HCT116 (cell line): ENCODE results near the gene GNA15. TPM values are rescaled to one million over a fixed set of nuclear protein-coding genes. Genes with fewer than 3 reads are reported as not detected.

Source experiments
- ATAC-seq: fragments of 200-7000 bp; cut with Tn5 transposase; 2 replicates; pipeline ENCODE4 v1.9.1; 2020; ENCODE audit warnings: mild to moderate bottlenecking, moderate library complexity
- BruUV-seq: library from RNA; stranded (reverse); fragments of 400-500 nt; replicated peaks from 2 replicates; lab custom pipeline; 2021; lab: Mats Ljungman, UMichigan
- CTCF ChIA-PET: fragments of 300-600 bp; sonication (Branson Sonifier 250); formaldehyde crosslinking; loops from one replicate; lab custom pipeline; 2021; ENCODE audit warnings: antibody characterized with exemption; lab: Charles Lee
- POLR2A ChIA-PET: fragments of 300-600, 350-600 bp; sonication (Branson Sonifier 250); formaldehyde crosslinking; loops from one replicate; lab custom pipeline; 2021; ENCODE audit warnings: antibody characterized with exemption; lab: Charles Lee
- RAD21 ChIA-PET, 2 experiments: fragments of 300-600 bp; sonication (Branson Sonifier 250); formaldehyde crosslinking; loops; one replicate each; lab custom pipeline; 2023; ENCODE audit warnings: low total read pairs in 2 of 2; ENCODE audit not compliant: uncharacterized antibody in 2 of 2, unreplicated experiment in 2 of 2, low non-redundant PET in 1 of 2; lab: Charles Lee
- DNase-seq: peaks from one replicate; pipeline ENCODE4 v3.0.0-alpha.2; 2010; ENCODE audit warnings: low read depth, low spot score
- H2AFZ ChIP-seq: fragments of 200-600 bp; shearing (Covaris generic), sonication (generic); 2 replicates; pipeline ENCODE4 v1.6.1; 2017; ENCODE audit warnings: low read depth, mixed run types, mixed read lengths, antibody characterized with exemption, low read length; ENCODE audit not compliant: poor library complexity, severe bottlenecking
- H3K27ac ChIP-seq: 2 replicates; pipeline ENCODE4 v1.5.1; 2012; ENCODE audit warnings: low read depth, low read length
- H3K27me3 ChIP-seq: fragments of 200-600 bp; sonication (generic); 2 replicates; pipeline ENCODE4 v1.6.1; 2016; ENCODE audit warnings: mixed run types, low read length, mixed read lengths; ENCODE audit not compliant: insufficient read depth
- H3K36me3 ChIP-seq, 2 experiments: fragments of 200-500 bp in 1 of 2; fragments of 200-600 bp in 1 of 2; sonication (Bioruptor generic) in 1 of 2; sonication (generic) in 1 of 2; 2 replicates each; pipeline versions ENCODE4 v1.5.1 to v1.6.1; 2014 to 2016; ENCODE audit warnings: low read length in 2 of 2, inconsistent platforms in 1 of 2, mixed read lengths in 1 of 2, mixed run types in 1 of 2; ENCODE audit not compliant: insufficient read depth in 2 of 2, control insufficient read depth in 1 of 2
- H3K4me1 ChIP-seq, 2 experiments: fragments of 200-600 bp in 1 of 2; sonication (generic) in 1 of 2; 2 replicates each; pipeline versions ENCODE4 v1.5.1 to v1.6.1; 2012 to 2017; ENCODE audit warnings: low read length in 2 of 2, inconsistent platforms in 1 of 2, mild to moderate bottlenecking in 1 of 2, mixed read lengths in 1 of 2, mixed run types in 1 of 2, moderate library complexity in 1 of 2; ENCODE audit not compliant: insufficient read depth in 2 of 2, control insufficient read depth in 1 of 2
- H3K4me2 ChIP-seq: fragments of 200-600 bp; sonication (generic); 2 replicates; pipeline ENCODE4 v1.6.1; 2017; ENCODE audit warnings: mixed run types, low read length, mixed read lengths
- H3K4me3 ChIP-seq, 2 experiments: fragments of 200-600 bp in 1 of 2; sonication (generic) in 1 of 2; replicated peaks in 1 of 2; 2 replicates each; pipeline ENCODE4 v1.5.1; 2011 to 2016; ENCODE audit warnings: low read length in 2 of 2, control low read depth in 1 of 2, low read depth in 1 of 2, mild to moderate bottlenecking in 1 of 2, mixed read lengths in 1 of 2, mixed run types in 1 of 2
- H3K79me2 ChIP-seq: fragments of 200-600 bp; sonication (generic); 2 replicates; pipeline ENCODE4 v1.6.1; 2017; ENCODE audit warnings: mild to moderate bottlenecking, mixed run types, low read length, moderate library complexity, mixed read lengths; ENCODE audit not compliant: insufficient read depth
- H3K9ac ChIP-seq: fragments of 200-600 bp; sonication (generic); 2 replicates; pipeline ENCODE4 v1.6.1; 2016; ENCODE audit warnings: low read length, mixed read lengths
- H3K9me2 ChIP-seq: fragments of 200-600 bp; sonication (generic), shearing (Covaris generic); 2 replicates; pipeline ENCODE4 v1.6.1; 2017; ENCODE audit warnings: mixed run types, mild to moderate bottlenecking, moderate library complexity; ENCODE audit not compliant: insufficient read depth
- H3K9me3 ChIP-seq, 2 experiments: fragments of 200-500 bp in 1 of 2; fragments of 200-600 bp in 1 of 2; sonication (Bioruptor generic) in 1 of 2; sonication (generic) in 1 of 2; 2 replicates each; pipeline ENCODE4 v1.6.1; 2014 to 2017; ENCODE audit warnings: low read length in 2 of 2, mixed read lengths in 2 of 2, inconsistent platforms in 1 of 2, low read depth in 1 of 2, mild to moderate bottlenecking in 1 of 2, mixed run types in 1 of 2, moderate library complexity in 1 of 2; ENCODE audit not compliant: control insufficient read depth in 1 of 2, insufficient read depth in 1 of 2
- H4K20me1 ChIP-seq: fragments of 200-600 bp; sonication (generic), shearing (Covaris generic); 2 replicates; pipeline ENCODE4 v1.6.1; 2017; ENCODE audit warnings: mixed run types, mild to moderate bottlenecking, moderate library complexity; ENCODE audit not compliant: insufficient read depth
- ATF3 ChIP-seq: IDR thresholded peaks from 2 replicates; pipeline ENCODE4 v1.6.1; 2012
- CBX3 ChIP-seq: IDR thresholded peaks from 2 replicates; pipeline ENCODE4 v1.6.1; 2012; ENCODE audit warnings: low read depth
- CEBPB ChIP-seq: IDR thresholded peaks from 2 replicates; pipeline ENCODE4 v1.6.1; 2012; ENCODE audit warnings: low read depth
- CTCF ChIP-seq, 3 experiments: fragments of 200-600 bp in 1 of 3; sonication (generic) in 1 of 3; IDR thresholded peaks in 2 of 3; conservative IDR thresholded peaks in 1 of 3; 2 replicates each; pipeline ENCODE4 v1.5.1; 2012 to 2017; ENCODE audit warnings: low read depth in 2 of 3, low read length in 2 of 3, antibody characterized with exemption in 1 of 3, borderline replicate concordance in 1 of 3, control low read depth in 1 of 3, mild to moderate bottlenecking in 1 of 3, mixed read lengths in 1 of 3, mixed run types in 1 of 3, moderate library complexity in 1 of 3; ENCODE audit not compliant: insufficient read depth in 1 of 3
- EGR1 ChIP-seq: IDR thresholded peaks from 2 replicates; pipeline ENCODE4 v1.6.1; 2012; ENCODE audit warnings: low read depth
- ELF1 ChIP-seq: IDR thresholded peaks from 2 replicates; pipeline ENCODE4 v1.6.1; 2012; ENCODE audit warnings: low read depth, borderline replicate concordance
- EZH2 ChIP-seq: fragments of 200-600 bp; sonication (generic); IDR thresholded peaks from 2 replicates; pipeline ENCODE4 v1.6.1; 2017; ENCODE audit warnings: antibody characterized with exemption, mixed run types
- EZH2phosphoT487 ChIP-seq: fragments of 200-600 bp; IDR thresholded peaks from 2 replicates; pipeline ENCODE4 v1.6.1; 2018; ENCODE audit warnings: antibody characterized with exemption, borderline replicate concordance
- JUND ChIP-seq: IDR thresholded peaks from 2 replicates; pipeline ENCODE4 v1.6.1; 2012
- MAX ChIP-seq: IDR thresholded peaks from 2 replicates; pipeline ENCODE4 v1.6.1; 2012
- POLR2A ChIP-seq: IDR thresholded peaks from 2 replicates; pipeline ENCODE4 v1.7.0; 2011; ENCODE audit warnings: borderline replicate concordance; ENCODE audit not compliant: insufficient read depth, insufficient read length; ENCODE audit errors: extremely low read depth
- POLR2AphosphoS5 ChIP-seq: IDR thresholded peaks from 2 replicates; pipeline ENCODE4 v1.6.1; 2011; ENCODE audit warnings: mild to moderate bottlenecking, low read depth, low read length, moderate library complexity
- RAD21 ChIP-seq: IDR thresholded peaks from 2 replicates; pipeline ENCODE4 v1.6.1; 2012; ENCODE audit warnings: low read depth, mild to moderate bottlenecking
- SIN3A ChIP-seq: IDR thresholded peaks from 2 replicates; pipeline ENCODE4 v1.6.1; 2012; ENCODE audit warnings: low read depth
- SP1 ChIP-seq: IDR thresholded peaks from 2 replicates; pipeline ENCODE4 v1.6.1; 2012; ENCODE audit warnings: low read depth
- SRF ChIP-seq: IDR thresholded peaks from 2 replicates; pipeline ENCODE4 v1.6.1; 2012; ENCODE audit warnings: low read depth
- YY1 ChIP-seq: IDR thresholded peaks from 2 replicates; pipeline ENCODE4 v1.6.1; 2011; ENCODE audit warnings: low read length, low read depth, moderate library complexity, mild to moderate bottlenecking; ENCODE audit not compliant: insufficient replicate concordance; ENCODE audit errors: extremely low read depth
- ZNF274 ChIP-seq: fragments of 200-500 bp; sonication (Bioruptor generic); IDR thresholded peaks from 2 replicates; pipeline ENCODE4 v1.6.1; 2014; ENCODE audit warnings: mild to moderate bottlenecking, low read depth, low read length, inconsistent platforms
- intact Hi-C: fragments of 100-400 bp; cut with micrococcal nuclease; formaldehyde crosslinking; loops from 2 replicates; pipeline ENCODE4 v1.10.0; 2022
- total RNA-seq: library from RNA; stranded (reverse); gene quantifications from one replicate; pipeline ENCODE4 v1.2.1, GENCODE V29; 2021; ENCODE audit not compliant: unreplicated experiment

GNA15 gene
- total RNA-seq, 1 experiment from 2014 or later, result 1.5 TPM

- no peaks in the 10 kb centered on the region for H4K20me1 ChIP-seq
- H3K79me2 ChIP-seq, result no peaks in the 10 kb centered on the region
- H2AFZ ChIP-seq, result no peak overlapping the region
- TF ChIP-seq MAX (no peak), SP1 (no peak), EZH2phosphoT487 (no peak), JUND (no peak), RAD21 (no peak), CBX3 (no peak), CEBPB (no peak), ELF1 (no peak), POLR2A (no peak)
- ATAC-seq (no peak), DNase-seq (no peak)
- H3K4me2 ChIP-seq, result no peak overlapping the region
- peaks cover 5 to 21% of the 10 kb centered on the region in 2 experiments; a peak in 3 of 4 replicates for H3K4me1 ChIP-seq
- H3K36me3 ChIP-seq, result no peaks in the 10 kb centered on the region
- no peak overlapping the region for H3K9ac ChIP-seq
- H3K27me3 ChIP-seq, result no peaks in the 10 kb centered on the region
- CTCF ChIA-PET, result interaction anchor here (0.8 kb wide), 1 partner anchor 33 kb away, joined by 3 read pairs; no protein-coding TSS in a partner anchor
- no TSS peak for BruUV-seq
- H3K9me2 ChIP-seq, result no peaks in the 10 kb centered on the region
- no peaks in the 10 kb centered on the region for H3K9me3 ChIP-seq
- H3K27ac ChIP-seq, result no peak overlapping the region
- intact Hi-C loops, result no loop called here
- RAD21 ChIA-PET, result no interaction called here
- H3K4me3 ChIP-seq, result no peak overlapping the region
- POLR2A ChIA-PET, result no interaction called here
These were observed 23.7 kb downstream of the GNA15 start for GRCh38 chr19:3159565-3159964.

GRCh38 chr19:3160219-3160618 is 24.4 kb downstream of the GNA15 start:
- no peaks in the 10 kb centered on the region for H4K20me1 ChIP-seq
- H3K79me2 ChIP-seq, result no peaks in the 10 kb centered on the region
- no peak overlapping the region for H2AFZ ChIP-seq
- no peaks in the 10 kb centered on the region for H3K36me3 ChIP-seq
- DNase-seq (no peak), ATAC-seq (no peak)
- H3K4me2 ChIP-seq, result no peak overlapping the region
- H3K4me1 ChIP-seq, result peaks cover 5 to 15% of the 10 kb centered on the region in 2 experiments; a peak in 3 of 4 replicates
- RAD21 ChIA-PET, result no interaction called here
- H3K27ac ChIP-seq, result no peak overlapping the region
- no TSS peak for BruUV-seq
- no peaks in the 10 kb centered on the region for H3K9me3 ChIP-seq
- no peak overlapping the region for H3K4me3 ChIP-seq
- intact Hi-C loops, result loop anchor here (5.0 kb wide), 1 partner anchor 83 kb away; no protein-coding TSS in a partner anchor
- no peak overlapping the region for H3K9ac ChIP-seq
- CTCF ChIA-PET, result interaction anchor here (0.8 kb wide), 1 partner anchor 34 kb away, joined by 3 read pairs; no protein-coding TSS in a partner anchor
- H3K9me2 ChIP-seq, result no peaks in the 10 kb centered on the region
- no peaks in the 10 kb centered on the region for H3K27me3 ChIP-seq
- POLR2A ChIA-PET, result no interaction called here
- TF ChIP-seq ATF3, result no peak
- no peak for TF ChIP-seq EGR1
- TF ChIP-seq ZNF274, result no peak
- TF ChIP-seq CTCF (IDR thresholded peaks at IDR 0.05 in 2 of 3, conservative IDR thresholded peaks at IDR 0.05 in 1 of 3; ENCODE audit: borderline replicate concordance in 1 of 3, insufficient read depth in 1 of 3, low read depth in 2 of 3, low read length in 2 of 3), result no peak
- TF ChIP-seq JUND, result no peak
- TF ChIP-seq RAD21, result no peak
- no peak for TF ChIP-seq MAX
- no peak for TF ChIP-seq YY1
- no peak for TF ChIP-seq CEBPB
- TF ChIP-seq SRF, result no peak
- TF ChIP-seq ELF1, result no peak
- no peak for TF ChIP-seq CBX3
- no peak for TF ChIP-seq POLR2AphosphoS5
- TF ChIP-seq EZH2, result no peak
- no peak for TF ChIP-seq SIN3A
